GM18951 (cell line): Measurements from ENCODE around the gene SMPD3.

Experiments used
- POLR2A ChIP-seq: IDR thresholded peaks from 4 replicates; pipeline ENCODE4 v1.6.1; 2011; ENCODE audit warnings: mild to moderate bottlenecking; ENCODE audit not compliant: insufficient read length, insufficient read depth; ENCODE audit errors: extremely low read depth
- in situ Hi-C: fragments of 300-500 bp; cut with MboI; formaldehyde crosslinking; loops from one replicate; pipeline ENCODE4 v1.12.0; 2022; ENCODE audit warnings: low sequenced_read_pairs, mixed read lengths, inconsistent platforms; ENCODE audit not compliant: unreplicated experiment

SMPD3 gene

GRCh38 chr16:68358951-68359350 lies 89.4 kb downstream of the SMPD3 start:
- in situ Hi-C loops = no loop called here
- TF ChIP-seq POLR2A = no peak

DNA sequence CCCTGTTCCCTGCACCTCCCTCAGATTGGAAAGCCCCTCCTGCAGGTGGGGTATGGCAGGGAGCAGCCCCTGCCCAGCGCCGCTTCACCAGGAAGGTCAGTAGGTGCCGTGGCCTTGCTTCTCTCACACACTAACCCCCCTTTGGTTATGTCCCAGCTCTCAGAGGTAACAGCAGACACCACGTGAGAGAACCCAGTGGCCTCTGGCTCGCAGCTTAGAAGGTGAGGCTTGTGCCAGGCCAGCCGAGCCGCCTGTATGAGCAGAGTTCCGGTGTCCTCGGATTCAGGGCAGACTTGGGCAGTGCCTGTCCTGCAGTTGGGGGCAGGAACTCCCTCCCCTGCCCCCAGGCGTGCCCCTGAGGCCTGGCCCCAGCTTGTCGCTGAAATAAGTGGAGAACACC lies 90.4 kb downstream of the SMPD3 start:
- in situ Hi-C loops = no loop called here

DNA sequence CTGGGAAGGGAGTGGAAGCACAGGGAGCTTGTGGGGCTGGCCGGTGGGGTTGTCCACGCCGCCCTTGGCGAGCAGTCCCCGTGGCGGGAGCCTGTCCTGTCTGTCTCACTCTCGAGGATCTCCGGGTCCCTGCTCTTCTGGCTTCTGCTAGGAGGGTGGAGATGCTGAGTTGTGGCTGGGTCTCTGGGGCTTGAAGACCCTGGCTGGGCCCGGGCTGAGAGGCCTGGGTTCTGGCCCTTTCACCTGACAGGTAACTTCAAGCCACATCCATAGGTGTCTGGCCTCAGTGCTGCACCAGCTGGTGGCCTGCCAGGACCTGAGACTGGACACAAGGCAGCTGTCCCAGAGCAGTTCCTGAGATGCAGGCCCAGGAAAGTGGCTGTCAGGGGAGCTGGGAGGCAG lies 90.8 kb downstream of the SMPD3 start:
- in situ Hi-C loops = no loop called here

More for the DNA sequence above, 90.4 kb downstream of the SMPD3 start:
- no peak for TF ChIP-seq POLR2A

GRCh38 chr16:68356919-68357286 lies 91.4 kb downstream of the SMPD3 start:
- no peak for TF ChIP-seq POLR2A
- in situ Hi-C loops = no loop called here

More for the DNA sequence above, 90.8 kb downstream of the SMPD3 start:
- no peak for TF ChIP-seq POLR2A

GRCh38 chr16:68356249-68356918 lies 91.9 kb downstream of the SMPD3 start:
- in situ Hi-C loops = no loop called here
- no peak for TF ChIP-seq POLR2A

- TF ChIP-seq POLR2A = no peak
- in situ Hi-C loops = no loop called here
Observed at GRCh38 chr16:68355447-68356248, 92.7 kb downstream of the SMPD3 start.

DNA sequence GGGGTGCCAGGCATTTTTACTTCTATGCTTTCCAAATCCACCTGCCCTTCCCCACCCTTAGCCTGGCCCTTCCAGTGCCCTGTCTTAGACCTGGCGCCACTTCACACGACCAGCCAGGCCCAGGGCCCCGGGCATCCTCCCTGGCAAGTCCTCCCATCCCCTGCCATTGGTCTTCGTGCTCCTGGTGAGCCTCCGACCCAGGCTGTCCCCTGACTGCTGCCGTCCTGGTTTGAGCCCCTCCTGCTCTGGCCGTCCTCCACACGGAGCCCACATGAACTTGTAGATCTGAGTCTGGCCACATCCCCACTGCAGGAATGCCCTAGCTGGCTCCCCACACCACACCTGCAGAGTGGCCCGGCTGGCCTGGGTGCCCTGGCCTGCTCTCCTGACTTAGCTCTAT lies 93.5 kb downstream of the SMPD3 start:
- TF ChIP-seq POLR2A = no peak
- in situ Hi-C loops = no loop called here

GRCh38 chr16:68353366-68353765 lies 94.9 kb downstream of the SMPD3 start:
- no peak for TF ChIP-seq POLR2A
- in situ Hi-C loops = no loop called here

DNA sequence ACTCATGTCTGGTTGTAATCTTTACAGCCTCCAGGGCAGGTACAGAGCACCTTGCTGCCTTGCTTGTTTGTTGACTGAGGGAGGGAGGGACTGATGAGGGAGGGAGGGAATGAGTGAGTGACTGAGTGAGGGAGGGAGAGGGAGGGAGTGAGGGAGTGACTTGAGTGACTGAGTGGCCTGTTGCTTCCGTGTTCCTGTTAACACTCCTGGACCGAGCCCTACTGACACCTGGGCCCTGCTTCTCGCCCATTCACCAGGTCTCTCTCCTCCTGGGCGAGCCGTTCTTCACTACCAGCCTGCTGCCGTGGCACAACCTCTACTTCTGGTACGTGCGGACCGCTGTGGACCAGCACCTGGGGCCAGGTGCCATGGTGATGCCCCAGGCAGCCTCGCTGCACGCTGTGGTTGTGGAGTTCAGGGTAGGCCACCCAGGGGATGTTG lies 96.3 kb downstream of the SMPD3 start:
- in situ Hi-C loops = no loop called here
- no peak for TF ChIP-seq POLR2A

DNA sequence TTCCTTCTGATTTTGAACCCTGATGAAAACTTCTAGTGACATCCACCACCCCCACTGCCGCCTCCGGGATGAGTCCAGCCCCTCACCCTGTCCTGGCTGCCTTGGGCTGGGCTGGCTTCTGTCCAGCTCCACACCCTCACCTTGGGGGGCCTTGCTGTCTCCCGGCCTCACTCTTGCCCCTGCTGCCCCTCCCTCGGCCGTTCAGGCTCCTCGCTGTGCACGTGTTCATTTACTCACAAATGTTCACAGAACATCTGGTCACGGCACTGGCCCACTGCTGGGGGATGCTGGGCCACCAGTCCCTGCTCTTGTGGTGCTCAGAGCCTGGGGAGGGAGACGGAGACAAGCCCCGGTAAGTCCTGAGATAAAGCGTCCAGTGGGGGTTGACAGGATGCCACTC lies 96.8 kb downstream of the SMPD3 start:
- no peak for TF ChIP-seq POLR2A
- in situ Hi-C loops = no loop called here

GRCh38 chr16:68350813-68351350 lies 97.4 kb downstream of the SMPD3 start:
- TF ChIP-seq POLR2A = no peak
- in situ Hi-C loops = no loop called here

DNA sequence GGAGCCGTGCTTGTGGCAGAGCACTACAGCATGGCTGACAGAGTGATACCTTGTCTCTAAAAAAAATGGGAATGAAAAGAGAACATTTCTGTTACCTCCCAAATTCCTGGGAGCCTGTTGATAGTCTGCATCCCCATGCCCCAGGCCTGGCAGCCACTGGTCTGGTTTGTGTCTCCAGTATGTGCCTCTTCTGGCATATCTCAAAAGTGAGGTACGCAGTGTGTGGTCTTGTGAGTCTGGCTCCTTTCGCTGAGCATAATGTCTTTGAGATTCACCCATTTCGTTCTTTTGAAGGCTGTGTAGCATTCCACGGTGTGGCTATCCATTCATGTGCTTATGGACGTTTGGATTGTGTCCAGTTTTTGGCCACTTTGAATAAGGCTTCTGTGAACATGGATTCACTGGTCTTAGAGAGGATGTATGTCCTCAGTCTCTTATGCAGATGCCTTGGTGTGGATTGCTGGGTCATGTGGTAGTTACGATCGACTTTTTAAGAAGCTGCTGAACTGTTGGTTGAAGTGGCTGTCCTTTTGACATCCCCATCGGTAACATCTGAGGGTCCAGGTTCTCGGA lies 98.4 kb downstream of the SMPD3 start:
- in situ Hi-C loops = no loop called here

DNA sequence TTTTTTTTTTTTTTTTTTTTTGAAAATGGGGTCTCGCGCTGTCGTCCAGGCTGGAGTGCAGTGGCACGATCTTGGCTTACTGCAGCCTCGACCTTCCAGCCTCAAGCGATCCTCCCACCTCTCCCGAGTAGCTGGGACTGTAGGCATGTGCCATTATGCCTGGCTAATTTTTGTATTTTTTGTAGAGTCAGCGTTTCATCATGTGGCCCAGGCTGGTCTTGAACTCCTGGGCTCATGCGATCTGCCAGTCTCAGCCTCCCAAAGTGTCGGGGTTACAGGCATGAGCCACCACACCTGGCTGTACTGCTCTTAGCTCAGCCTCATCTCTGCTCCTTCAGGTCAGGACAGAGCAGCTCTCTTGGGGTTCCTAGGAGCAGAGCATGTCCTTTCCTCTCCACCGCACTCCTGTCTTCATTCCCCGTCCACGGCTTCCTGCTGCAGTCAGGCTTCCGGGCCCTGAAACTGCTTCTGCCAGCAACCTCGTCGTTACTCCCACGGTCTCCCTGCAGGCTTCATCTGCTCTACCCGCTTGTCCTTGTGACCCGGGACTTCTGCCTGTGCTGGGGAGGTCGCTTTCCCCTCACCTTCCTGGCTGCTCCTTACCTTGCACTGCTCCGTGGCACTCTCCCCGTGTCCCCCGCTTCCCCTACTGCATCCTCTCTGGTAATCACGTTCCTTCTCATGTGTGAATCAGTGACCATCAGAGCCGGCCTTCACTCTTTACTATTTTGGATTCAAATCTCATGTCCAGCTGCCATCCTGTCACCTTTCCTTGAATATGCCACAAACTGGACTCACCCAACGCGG lies 99.5 kb downstream of the SMPD3 start:
- no peak for TF ChIP-seq POLR2A
- in situ Hi-C loops = no loop called here

More for the DNA sequence above, 98.4 kb downstream of the SMPD3 start:
- no peak for TF ChIP-seq POLR2A
